ENCODE results near the gene CACNA2D3. TPM values are rescaled to one million over a fixed set of nuclear protein-coding genes. Genes with fewer than 3 reads are reported as not detected.
"Not testable (repeated sequence)": the region's sequence is repeated elsewhere in the genome, so short reads cannot be mapped to it uniquely, and the experiment has no call there.

CACNA2D3 gene
- total RNA-seq: not detected

GRCh38 chr3:54122324-54123002 lies at the start of gene CACNA2D3:
Gene CACNA2D3 (plus strand): TSS chr3:54122552.
- H3K4me1 Mint-ChIP-seq (ENCODE audit: low read depth): peaks cover 6% of the 10 kb centered on the region
- peaks cover 46% of the 10 kb centered on the region for H3K27me3 Mint-ChIP-seq (ENCODE audit: low read depth)
- no peak within 1 kb of the TSS for H3K4me3 Mint-ChIP-seq
- peak in 1 of 2 donors; percentile 50 for ATAC-seq
- H3K36me3 Mint-ChIP-seq (ENCODE audit: insufficient read depth): no peaks in the 10 kb centered on the region
- H3K9me3 Mint-ChIP-seq: no peaks in the 10 kb centered on the region
- no peak for DNase-seq

- DNase-seq (no peak), ATAC-seq (no peak)
- Mint-ChIP-seq H3K4me1 (ENCODE audit: low read depth) (no peaks in the 10 kb centered on the region), H3K27me3 (ENCODE audit: low read depth) (peaks cover 3% of the 10 kb centered on the region), H3K4me3 (no peak overlapping the region), H3K9me3 (peaks cover 13% of the 10 kb centered on the region), H3K36me3 (ENCODE audit: insufficient read depth) (no peaks in the 10 kb centered on the region)
Observed at GRCh38 chr3:54073386-54073785, 49.0 kb upstream of the CACNA2D3 start.

GRCh38 chr3:54079314-54079713 lies 43.0 kb upstream of the CACNA2D3 start:
- H3K9me3 Mint-ChIP-seq: no peaks in the 10 kb centered on the region
- no peaks in the 10 kb centered on the region for H3K4me1 Mint-ChIP-seq (ENCODE audit: low read depth)
- H3K27me3 Mint-ChIP-seq (ENCODE audit: low read depth): peaks cover 3% of the 10 kb centered on the region
- no peak overlapping the region for H3K4me3 Mint-ChIP-seq
- H3K36me3 Mint-ChIP-seq (ENCODE audit: insufficient read depth): no peaks in the 10 kb centered on the region
- ATAC-seq (no peak), DNase-seq (no peak)

GRCh38 chr3:54079730-54080325 lies 42.5 kb upstream of the CACNA2D3 start:
- H3K9me3 Mint-ChIP-seq: no peaks in the 10 kb centered on the region
- H3K36me3 Mint-ChIP-seq (ENCODE audit: insufficient read depth): no peaks in the 10 kb centered on the region
- H3K4me1 Mint-ChIP-seq (ENCODE audit: low read depth): no peaks in the 10 kb centered on the region
- DNase-seq (no peak), ATAC-seq (no peak)
- H3K27me3 Mint-ChIP-seq (ENCODE audit: low read depth): peaks cover 3% of the 10 kb centered on the region
- H3K4me3 Mint-ChIP-seq: no peak overlapping the region

- Mint-ChIP-seq H3K4me3 (no peak overlapping the region), H3K9me3 (no peaks in the 10 kb centered on the region), H3K36me3 (ENCODE audit: insufficient read depth) (no peaks in the 10 kb centered on the region), H3K27me3 (ENCODE audit: low read depth) (peaks cover 17% of the 10 kb centered on the region), H3K4me1 (ENCODE audit: low read depth) (no peaks in the 10 kb centered on the region)
- DNase-seq: no peak
- ATAC-seq: no peak
Observed at GRCh38 chr3:54083921-54084320, 38.4 kb upstream of the CACNA2D3 start.

- H3K4me3 Mint-ChIP-seq: no peak overlapping the region
- H3K4me1 Mint-ChIP-seq (ENCODE audit: low read depth): no peaks in the 10 kb centered on the region
- DNase-seq (no peak), ATAC-seq (no peak)
- no peaks in the 10 kb centered on the region for H3K9me3 Mint-ChIP-seq
- H3K36me3 Mint-ChIP-seq (ENCODE audit: insufficient read depth): no peaks in the 10 kb centered on the region
- H3K27me3 Mint-ChIP-seq (ENCODE audit: low read depth): peaks cover 28% of the 10 kb centered on the region
Observed at GRCh38 chr3:54085936-54086335, 36.4 kb upstream of the CACNA2D3 start.

GRCh38 chr3:54086652-54087405 lies 35.5 kb upstream of the CACNA2D3 start:
- Mint-ChIP-seq H3K4me1 (ENCODE audit: low read depth) (no peaks in the 10 kb centered on the region), H3K9me3 (no peaks in the 10 kb centered on the region), H3K27me3 (ENCODE audit: low read depth) (peaks cover 28% of the 10 kb centered on the region), H3K36me3 (ENCODE audit: insufficient read depth) (no peaks in the 10 kb centered on the region), H3K4me3 (no peak overlapping the region)
- DNase-seq (no peak), ATAC-seq (no peak)

GRCh38 chr3:54087581-54088410 lies 34.6 kb upstream of the CACNA2D3 start:
- ATAC-seq (no peak), DNase-seq (no peak)
- Mint-ChIP-seq H3K4me3 (no peak overlapping the region), H3K27me3 (ENCODE audit: low read depth) (peaks cover 28% of the 10 kb centered on the region), H3K4me1 (ENCODE audit: low read depth) (no peaks in the 10 kb centered on the region), H3K9me3 (no peaks in the 10 kb centered on the region), H3K36me3 (ENCODE audit: insufficient read depth) (no peaks in the 10 kb centered on the region)

GRCh38 chr3:54093491-54094248 lies 28.7 kb upstream of the CACNA2D3 start:
- no peaks in the 10 kb centered on the region for H3K4me1 Mint-ChIP-seq (ENCODE audit: low read depth)
- H3K36me3 Mint-ChIP-seq (ENCODE audit: insufficient read depth): no peaks in the 10 kb centered on the region
- DNase-seq (no peak), ATAC-seq (no peak)
- H3K4me3 Mint-ChIP-seq: no peak overlapping the region
- peaks cover 13% of the 10 kb centered on the region for H3K27me3 Mint-ChIP-seq (ENCODE audit: low read depth)
- H3K9me3 Mint-ChIP-seq: no peaks in the 10 kb centered on the region

GRCh38 chr3:54094926-54095325 lies 27.4 kb upstream of the CACNA2D3 start:
- Mint-ChIP-seq H3K27me3 (ENCODE audit: low read depth) (peaks cover 6% of the 10 kb centered on the region), H3K9me3 (no peaks in the 10 kb centered on the region), H3K4me3 (no peak overlapping the region), H3K4me1 (ENCODE audit: low read depth) (no peaks in the 10 kb centered on the region), H3K36me3 (ENCODE audit: insufficient read depth) (no peaks in the 10 kb centered on the region)
- no peak for ATAC-seq
- no peak for DNase-seq

- H3K4me1 Mint-ChIP-seq (ENCODE audit: low read depth): no peaks in the 10 kb centered on the region
- ATAC-seq: no peak
- H3K27me3 Mint-ChIP-seq (ENCODE audit: low read depth): no peaks in the 10 kb centered on the region
- no peak for DNase-seq
- H3K9me3 Mint-ChIP-seq: no peaks in the 10 kb centered on the region
- H3K4me3 Mint-ChIP-seq: no peak overlapping the region
- H3K36me3 Mint-ChIP-seq (ENCODE audit: insufficient read depth): no peaks in the 10 kb centered on the region
Observed at GRCh38 chr3:54099381-54099780, 23.0 kb upstream of the CACNA2D3 start.

GRCh38 chr3:54104084-54104483 lies 18.3 kb upstream of the CACNA2D3 start:
- ATAC-seq (no peak), DNase-seq (no peak)
- Mint-ChIP-seq H3K9me3 (peaks cover 5% of the 10 kb centered on the region), H3K4me1 (ENCODE audit: low read depth) (no peaks in the 10 kb centered on the region), H3K36me3 (ENCODE audit: insufficient read depth) (no peaks in the 10 kb centered on the region), H3K27me3 (ENCODE audit: low read depth) (no peaks in the 10 kb centered on the region), H3K4me3 (no peak overlapping the region)

- not testable (repeated sequence) for ATAC-seq; H3K4me1 Mint-ChIP-seq (ENCODE audit: low read depth); H3K4me3 Mint-ChIP-seq; H3K36me3 Mint-ChIP-seq (ENCODE audit: insufficient read depth); H3K9me3 Mint-ChIP-seq; DNase-seq
- peaks cover 33% of the 10 kb centered on the region for H3K27me3 Mint-ChIP-seq (ENCODE audit: low read depth)
Observed at GRCh38 chr3:54116129-54116528, 6.2 kb upstream of the CACNA2D3 start.

Measured in activated T-cell treated with anti-CD3 and anti-CD28 coated beads, Interleukin-2, amount 50 U/mL, for 4 hours (primary cell).